AG04450 (cell line): ENCODE measurements around the gene CHCHD6. TPM values are rescaled to one million over a fixed set of nuclear protein-coding genes. Genes with fewer than 3 reads are reported as not detected.

Experiments
- CTCF ChIA-PET: fragments of 300-600, 350-600 bp; formaldehyde crosslinking; extraction: SDS; loops from one replicate; lab custom pipeline; 2022; ENCODE audit warnings: antibody characterized with exemption, inconsistent platforms; lab: Charles Lee
- POLR2A ChIA-PET: fragments of 350-600 bp; formaldehyde crosslinking; extraction: SDS; loops from one replicate; lab custom pipeline; 2021; ENCODE audit warnings: antibody characterized with exemption, inconsistent platforms; lab: Yijun Ruan, JAX
- DNase-seq: peaks from one replicate; pipeline ENCODE4 v3.0.0-alpha.2; 2011; ENCODE audit warnings: low read depth, low spot score
- H3K27ac ChIP-seq: one replicate; pipeline ENCODE4 v1.5.1; 2012; ENCODE audit warnings: low read depth, low read length, control low read depth
- H3K27me3 ChIP-seq: one replicate; pipeline ENCODE4 v1.6.0; 2012; ENCODE audit warnings: low read length; ENCODE audit not compliant: control insufficient read depth, insufficient read depth
- H3K4me3 ChIP-seq: 2 replicates; pipeline ENCODE4 v1.5.1; 2011; ENCODE audit warnings: mild to moderate bottlenecking, low read depth, low read length, control low read depth
- H3K9me3 ChIP-seq: 2 replicates; pipeline ENCODE4 v1.5.1; 2012; ENCODE audit warnings: low read length; ENCODE audit not compliant: control insufficient read depth, insufficient read depth
- polyA plus RNA-seq: library from polyadenylated mRNA; depleted of rRNA; stranded (reverse); fragments of >200 nt; gene quantifications from 2 replicates; pipeline ENCODE4 v1.2.3, GENCODE V29; 2011; rRNA removed
- TF ChIP-seq, protein P1 (sequence below): IDR thresholded peaks from 2 replicates; pipeline ENCODE4 v1.5.1; 2011; ENCODE audit warnings: low read depth, low read length, control low read depth, inconsistent platforms

The CHCHD6 gene
- polyA plus RNA-seq, 1 experiment: 14.0 TPM

DNA sequence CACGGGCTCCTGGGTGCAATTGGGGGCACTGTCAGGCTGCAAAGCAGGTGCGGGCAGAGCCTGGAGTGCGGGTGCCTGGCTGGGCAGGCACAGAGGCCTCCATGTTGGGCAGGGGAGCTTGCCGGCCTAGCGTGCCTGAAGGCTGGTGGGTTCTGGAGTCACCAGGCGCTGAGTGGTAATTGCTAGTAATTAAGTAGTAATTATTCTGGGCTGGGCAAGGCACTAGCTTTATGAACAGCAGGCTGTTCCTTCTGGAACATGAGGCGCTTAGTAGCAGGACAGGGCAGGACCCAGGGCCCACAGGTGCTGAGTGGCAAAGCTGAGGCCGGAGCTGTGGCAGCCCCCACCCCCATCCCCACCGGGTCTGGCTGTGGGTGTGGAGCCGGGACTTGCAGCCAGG lies 304.2 kb downstream of the CHCHD6 start:
- H3K9me3 ChIP-seq: no peaks in the 10 kb centered on the region; the same call in 1 of the 2 replicates
- ChIA-PET CTCF (no interaction called here), POLR2A (interaction anchor here (0.5 kb wide), 1 partner anchor 1090 kb away, joined by 3 read pairs; no protein-coding TSS in a partner anchor)
- no peak for DNase-seq
- no peak overlapping the region for H3K4me3 ChIP-seq
- no peaks in the 10 kb centered on the region for H3K27me3 ChIP-seq
- no peak overlapping the region for H3K27ac ChIP-seq
- TF ChIP-seq, protein P1, sequence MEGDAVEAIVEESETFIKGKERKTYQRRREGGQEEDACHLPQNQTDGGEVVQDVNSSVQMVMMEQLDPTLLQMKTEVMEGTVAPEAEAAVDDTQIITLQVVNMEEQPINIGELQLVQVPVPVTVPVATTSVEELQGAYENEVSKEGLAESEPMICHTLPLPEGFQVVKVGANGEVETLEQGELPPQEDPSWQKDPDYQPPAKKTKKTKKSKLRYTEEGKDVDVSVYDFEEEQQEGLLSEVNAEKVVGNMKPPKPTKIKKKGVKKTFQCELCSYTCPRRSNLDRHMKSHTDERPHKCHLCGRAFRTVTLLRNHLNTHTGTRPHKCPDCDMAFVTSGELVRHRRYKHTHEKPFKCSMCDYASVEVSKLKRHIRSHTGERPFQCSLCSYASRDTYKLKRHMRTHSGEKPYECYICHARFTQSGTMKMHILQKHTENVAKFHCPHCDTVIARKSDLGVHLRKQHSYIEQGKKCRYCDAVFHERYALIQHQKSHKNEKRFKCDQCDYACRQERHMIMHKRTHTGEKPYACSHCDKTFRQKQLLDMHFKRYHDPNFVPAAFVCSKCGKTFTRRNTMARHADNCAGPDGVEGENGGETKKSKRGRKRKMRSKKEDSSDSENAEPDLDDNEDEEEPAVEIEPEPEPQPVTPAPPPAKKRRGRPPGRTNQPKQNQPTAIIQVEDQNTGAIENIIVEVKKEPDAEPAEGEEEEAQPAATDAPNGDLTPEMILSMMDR: no peak

DNA sequence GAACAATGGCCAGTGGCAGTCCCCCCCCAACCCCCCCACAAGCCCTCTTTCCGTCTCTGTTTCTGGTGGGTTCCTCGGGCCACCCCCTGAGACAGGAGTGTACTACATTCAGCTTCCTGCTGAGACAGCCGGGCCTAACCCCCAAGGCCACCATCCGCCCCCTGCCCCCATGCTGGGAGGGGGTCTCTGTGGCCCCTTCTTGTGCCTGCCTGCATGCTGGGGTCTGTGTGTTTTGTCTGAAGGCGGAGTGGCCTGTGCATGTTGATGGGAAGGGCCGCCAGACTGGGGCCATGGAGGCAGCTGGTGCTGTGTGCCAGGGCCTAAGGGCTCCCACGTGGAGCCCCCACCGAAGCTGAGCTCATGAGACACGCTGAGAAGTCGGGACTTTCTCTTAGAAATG lies 305.5 kb downstream of the CHCHD6 start:
- no peak overlapping the region for H3K27ac ChIP-seq
- no peaks in the 10 kb centered on the region; the same call in 1 of the 2 replicates for H3K9me3 ChIP-seq
- no peak overlapping the region for H3K4me3 ChIP-seq
- CTCF ChIA-PET: no interaction called here
- no peaks in the 10 kb centered on the region for H3K27me3 ChIP-seq
- no peak for DNase-seq
- POLR2A ChIA-PET: no interaction called here
- TF ChIP-seq, protein P1: no peak

Other genes with a start within 250 kb of the CHCHD6 start
- gene ZXDC, start 228.3 kb upstream of the CHCHD6 start, polyA plus RNA-seq: 9.5 and 11.1 TPM in 2 replicates
- gene UROC1, start 186.5 kb upstream of the CHCHD6 start, polyA plus RNA-seq: not detected in 2 replicates
- not detected in 2 replicates for gene CHST13, start 180.1 kb upstream of the CHCHD6 start, polyA plus RNA-seq
- gene C3orf22, start 145.3 kb upstream of the CHCHD6 start, polyA plus RNA-seq: not detected in 2 replicates
- gene TXNRD3, start 49.1 kb upstream of the CHCHD6 start, polyA plus RNA-seq: 7.4 and 10.1 TPM in 2 replicates